Measurements from ENCODE around the gene PHOX2B.

PHOX2B gene

GRCh38 chr4:41784191-41784979 is 35.9 kb upstream of the PHOX2B start:
- TF ChIP-seq ARNTL (CRISPR knock-in tag; IDR thresholded peaks at IDR 0.05; ENCODE audit: borderline replicate concordance, low read depth), result no peak
- TF ChIP-seq TCF4 (CRISPR knock-in tag; IDR thresholded peaks at IDR 0.05; ENCODE audit: borderline replicate concordance), result peak; percentile 69; the same call in 1 of the 2 replicates
- TF ChIP-seq CSDC2 (CRISPR knock-in tag; IDR thresholded peaks at IDR 0.05), result no peak
- no peak for TF ChIP-seq ESRRG (CRISPR knock-in tag; IDR thresholded peaks at IDR 0.05)
- no peak for ATAC-seq

DNA sequence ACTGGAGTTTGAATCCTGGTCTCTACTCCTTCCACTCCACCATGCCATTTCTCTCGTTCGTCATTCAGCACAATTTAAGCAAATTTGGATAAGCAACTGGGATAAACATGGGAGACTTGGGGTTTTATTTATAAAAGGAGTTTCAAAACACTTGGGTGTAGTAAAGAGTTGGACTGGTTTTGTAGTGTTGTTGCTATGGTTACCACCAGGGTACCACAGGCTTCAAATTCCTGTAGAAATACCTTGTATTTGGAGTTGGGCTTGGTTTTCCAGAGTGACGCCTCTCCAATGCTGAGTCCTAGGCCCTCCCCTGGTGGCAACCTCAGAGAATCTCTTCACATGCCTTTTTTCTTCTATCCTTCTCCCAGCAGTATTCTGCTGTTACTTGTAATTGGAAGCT is 27.9 kb upstream of the PHOX2B start:
- no peak for ATAC-seq
- TF ChIP-seq, protein P1, sequence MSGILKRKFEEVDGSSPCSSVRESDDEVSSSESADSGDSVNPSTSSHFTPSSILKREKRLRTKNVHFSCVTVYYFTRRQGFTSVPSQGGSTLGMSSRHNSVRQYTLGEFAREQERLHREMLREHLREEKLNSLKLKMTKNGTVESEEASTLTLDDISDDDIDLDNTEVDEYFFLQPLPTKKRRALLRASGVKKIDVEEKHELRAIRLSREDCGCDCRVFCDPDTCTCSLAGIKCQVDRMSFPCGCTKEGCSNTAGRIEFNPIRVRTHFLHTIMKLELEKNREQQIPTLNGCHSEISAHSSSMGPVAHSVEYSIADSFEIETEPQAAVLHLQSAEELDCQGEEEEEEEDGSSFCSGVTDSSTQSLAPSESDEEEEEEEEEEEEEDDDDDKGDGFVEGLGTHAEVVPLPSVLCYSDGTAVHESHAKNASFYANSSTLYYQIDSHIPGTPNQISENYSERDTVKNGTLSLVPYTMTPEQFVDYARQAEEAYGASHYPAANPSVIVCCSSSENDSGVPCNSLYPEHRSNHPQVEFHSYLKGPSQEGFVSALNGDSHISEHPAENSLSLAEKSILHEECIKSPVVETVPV (CRISPR knock-in tag; IDR thresholded peaks at IDR 0.05), result no peak
- no peak for TF ChIP-seq TSHZ2 (CRISPR knock-in tag; IDR thresholded peaks at IDR 0.05)
- TF ChIP-seq ZC3H10 (CRISPR knock-in tag; IDR thresholded peaks at IDR 0.05), result no peak
- TF ChIP-seq ZNF8 (CRISPR knock-in tag; IDR thresholded peaks at IDR 0.05), result no peak
- TF ChIP-seq, protein P2, sequence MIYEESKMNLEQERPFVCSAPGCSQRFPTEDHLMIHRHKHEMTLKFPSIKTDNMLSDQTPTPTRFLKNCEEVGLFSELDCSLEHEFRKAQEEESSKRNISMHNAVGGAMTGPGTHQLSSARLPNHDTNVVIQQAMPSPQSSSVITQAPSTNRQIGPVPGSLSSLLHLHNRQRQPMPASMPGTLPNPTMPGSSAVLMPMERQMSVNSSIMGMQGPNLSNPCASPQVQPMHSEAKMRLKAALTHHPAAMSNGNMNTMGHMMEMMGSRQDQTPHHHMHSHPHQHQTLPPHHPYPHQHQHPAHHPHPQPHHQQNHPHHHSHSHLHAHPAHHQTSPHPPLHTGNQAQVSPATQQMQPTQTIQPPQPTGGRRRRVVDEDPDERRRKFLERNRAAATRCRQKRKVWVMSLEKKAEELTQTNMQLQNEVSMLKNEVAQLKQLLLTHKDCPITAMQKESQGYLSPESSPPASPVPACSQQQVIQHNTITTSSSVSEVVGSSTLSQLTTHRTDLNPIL (CRISPR knock-in tag; IDR thresholded peaks at IDR 0.05; ENCODE audit: low read depth), result no peak
- TF ChIP-seq ZNF565 (CRISPR knock-in tag; conservative IDR thresholded peaks at IDR 0.05; ENCODE audit: low read depth), result no peak
- no peak for TF ChIP-seq RARB (CRISPR knock-in tag; IDR thresholded peaks at IDR 0.05)
- TF ChIP-seq ZFP3 (CRISPR knock-in tag; IDR thresholded peaks at IDR 0.05), result no peak
- TF ChIP-seq, protein P3, sequence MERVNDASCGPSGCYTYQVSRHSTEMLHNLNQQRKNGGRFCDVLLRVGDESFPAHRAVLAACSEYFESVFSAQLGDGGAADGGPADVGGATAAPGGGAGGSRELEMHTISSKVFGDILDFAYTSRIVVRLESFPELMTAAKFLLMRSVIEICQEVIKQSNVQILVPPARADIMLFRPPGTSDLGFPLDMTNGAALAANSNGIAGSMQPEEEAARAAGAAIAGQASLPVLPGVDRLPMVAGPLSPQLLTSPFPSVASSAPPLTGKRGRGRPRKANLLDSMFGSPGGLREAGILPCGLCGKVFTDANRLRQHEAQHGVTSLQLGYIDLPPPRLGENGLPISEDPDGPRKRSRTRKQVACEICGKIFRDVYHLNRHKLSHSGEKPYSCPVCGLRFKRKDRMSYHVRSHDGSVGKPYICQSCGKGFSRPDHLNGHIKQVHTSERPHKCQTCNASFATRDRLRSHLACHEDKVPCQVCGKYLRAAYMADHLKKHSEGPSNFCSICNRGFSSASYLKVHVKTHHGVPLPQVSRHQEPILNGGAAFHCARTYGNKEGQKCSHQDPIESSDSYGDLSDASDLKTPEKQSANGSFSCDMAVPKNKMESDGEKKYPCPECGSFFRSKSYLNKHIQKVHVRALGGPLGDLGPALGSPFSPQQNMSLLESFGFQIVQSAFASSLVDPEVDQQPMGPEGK (CRISPR knock-in tag; IDR thresholded peaks at IDR 0.05; ENCODE audit: borderline replicate concordance), result no peak
- no peak for TF ChIP-seq GLIS3 (CRISPR knock-in tag; IDR thresholded peaks at IDR 0.05)
- no peak for TF ChIP-seq POU6F1 (CRISPR knock-in tag; IDR thresholded peaks at IDR 0.05; ENCODE audit: borderline replicate concordance, low read depth)
- no peak for TF ChIP-seq OSR1 (CRISPR knock-in tag; IDR thresholded peaks at IDR 0.05)
- no peak for TF ChIP-seq TOX (CRISPR knock-in tag; IDR thresholded peaks at IDR 0.05; ENCODE audit: borderline replicate concordance)

- ATAC-seq, result no peak
- no peak for TF ChIP-seq ZFP30 (CRISPR knock-in tag; IDR thresholded peaks at IDR 0.05)
- no peak for TF ChIP-seq ZNF70 (CRISPR knock-in tag; IDR thresholded peaks at IDR 0.05)
- no peak for TF ChIP-seq GLIS3 (CRISPR knock-in tag; IDR thresholded peaks at IDR 0.05)
- TF ChIP-seq ARNTL (CRISPR knock-in tag; IDR thresholded peaks at IDR 0.05; ENCODE audit: borderline replicate concordance, low read depth), result no peak
- no peak for TF ChIP-seq CSDC2 (CRISPR knock-in tag; IDR thresholded peaks at IDR 0.05)
- no peak for TF ChIP-seq ESRRG (CRISPR knock-in tag; IDR thresholded peaks at IDR 0.05)
- no peak for TF ChIP-seq ZC3H10 (CRISPR knock-in tag; IDR thresholded peaks at IDR 0.05)
- TF ChIP-seq, protein P1 (CRISPR knock-in tag; IDR thresholded peaks at IDR 0.05), result no peak
- no peak for TF ChIP-seq RARB (CRISPR knock-in tag; IDR thresholded peaks at IDR 0.05)
- TF ChIP-seq BACH2 (CRISPR knock-in tag; IDR thresholded peaks at IDR 0.05; ENCODE audit: borderline replicate concordance), result no peak
- no peak for TF ChIP-seq PPARA (CRISPR knock-in tag; IDR thresholded peaks at IDR 0.05; ENCODE audit: borderline replicate concordance)
- TF ChIP-seq, protein P2 (CRISPR knock-in tag; IDR thresholded peaks at IDR 0.05; ENCODE audit: low read depth), result no peak
- TF ChIP-seq ISL1 (CRISPR knock-in tag; IDR thresholded peaks at IDR 0.05), result no peak
- TF ChIP-seq OSR1 (CRISPR knock-in tag; IDR thresholded peaks at IDR 0.05), result no peak
Measured at GRCh38 chr4:41763729-41764128, 15.2 kb upstream of the PHOX2B start.
